Parathyroid adenoma (tissue), 2 donors: ENCODE measurements around the gene GIMAP1.
"Not testable (repeated sequence)": the region's sequence is repeated elsewhere in the genome, so short reads cannot be mapped to it uniquely, and the experiment has no call there.

Experiments
- H2AFZ ChIP-seq: fragments of 300-600 bp; sonication (generic); one replicate; pipeline ENCODE4 v1.7.0; 2017; ENCODE audit warnings: antibody characterized with exemption, mild to moderate bottlenecking
- H3K27ac ChIP-seq: fragments of 300-600 bp; sonication (generic); one replicate; pipeline ENCODE4 v1.7.0; 2017
- H3K27me3 ChIP-seq: fragments of 300-600 bp; sonication (generic); one replicate; pipeline ENCODE4 v1.7.0; 2017; ENCODE audit warnings: low read length; ENCODE audit not compliant: control insufficient read depth, insufficient read depth
- H3K36me3 ChIP-seq: fragments of 300-600 bp; sonication (generic); one replicate; pipeline ENCODE4 v1.7.0; 2017; ENCODE audit warnings: low read length; ENCODE audit not compliant: control insufficient read depth, insufficient read depth
- H3K4me1 ChIP-seq: fragments of 300-600 bp; sonication (generic); one replicate; pipeline ENCODE4 v1.7.0; 2017; ENCODE audit warnings: control low read depth
- H3K4me2 ChIP-seq: fragments of 300-600 bp; sonication (generic); one replicate; pipeline ENCODE4 v1.7.0; 2017; ENCODE audit warnings: low read length
- H3K4me3 ChIP-seq: fragments of 300-600 bp; sonication (generic); one replicate; pipeline ENCODE4 v1.7.0; 2017; ENCODE audit warnings: low read depth, low read length
- H3K79me2 ChIP-seq: fragments of 300-600 bp; sonication (generic); one replicate; pipeline ENCODE4 v1.7.0; 2017; ENCODE audit warnings: control low read depth
- H3K9ac ChIP-seq: fragments of 300-600 bp; sonication (generic); one replicate; pipeline ENCODE4 v1.7.0; 2017; ENCODE audit warnings: mild to moderate bottlenecking
- H3K9me3 ChIP-seq: fragments of 300-600 bp; sonication (generic); one replicate; pipeline ENCODE4 v1.7.0; 2017; ENCODE audit warnings: low read length; ENCODE audit not compliant: control insufficient read depth
- CTCF ChIP-seq: fragments of 300-600 bp; sonication (generic); IDR thresholded peaks from one replicate; pipeline ENCODE4 v1.7.0; 2017; ENCODE audit warnings: antibody characterized with exemption, mild to moderate bottlenecking
- donor health status: primary hyperparathyroidism.

GIMAP1 gene

GRCh38 chr7:150716368-150716767 is at the start of gene GIMAP1:
GIMAP1 (plus strand) TSS chr7:150716613; CDS start chr7:150719048, 2,435 bp downstream.
- Histone ChIP-seq H3K4me1 (no peaks in the 10 kb centered on the region), H3K9me3 (no peaks in the 10 kb centered on the region), H3K27ac (peak within 1 kb of the TSS; percentile 59), H3K36me3 (no peaks in the 10 kb centered on the region), H2AFZ (no peak within 1 kb of the TSS), H3K9ac (no peak within 1 kb of the TSS), H3K4me3 (peak within 1 kb of the TSS; percentile 42), H3K27me3 (no peaks in the 10 kb centered on the region), H3K4me2 (no peak within 1 kb of the TSS), H3K79me2 (no peaks in the 10 kb centered on the region)
- TF ChIP-seq CTCF, result no peak

GRCh38 chr7:150668472-150668911 is 47.9 kb upstream of the GIMAP1 start:
- no peak overlapping the region for H3K27ac ChIP-seq
- H3K79me2 ChIP-seq, result no peaks in the 10 kb centered on the region
- no peaks in the 10 kb centered on the region for H3K36me3 ChIP-seq
- TF ChIP-seq CTCF, result no peak
- H3K4me1 ChIP-seq, result no peaks in the 10 kb centered on the region
- H3K9me3 ChIP-seq, result no peaks in the 10 kb centered on the region
- H2AFZ ChIP-seq, result no peak overlapping the region
- no peak overlapping the region for H3K4me3 ChIP-seq
- no peak overlapping the region for H3K9ac ChIP-seq
- no peak overlapping the region for H3K4me2 ChIP-seq
- no peaks in the 10 kb centered on the region for H3K27me3 ChIP-seq

GRCh38 chr7:150668977-150669376 is 47.4 kb upstream of the GIMAP1 start:
- no peak overlapping the region for H3K4me3 ChIP-seq
- TF ChIP-seq CTCF, result no peak
- H3K9ac ChIP-seq, result no peak overlapping the region
- no peaks in the 10 kb centered on the region for H3K4me1 ChIP-seq
- H3K36me3 ChIP-seq, result no peaks in the 10 kb centered on the region
- H3K27ac ChIP-seq, result no peak overlapping the region
- H2AFZ ChIP-seq, result no peak overlapping the region
- H3K9me3 ChIP-seq, result no peaks in the 10 kb centered on the region
- H3K27me3 ChIP-seq, result no peaks in the 10 kb centered on the region
- H3K4me2 ChIP-seq, result no peak overlapping the region
- H3K79me2 ChIP-seq, result no peaks in the 10 kb centered on the region

GRCh38 chr7:150671798-150672585 is 44.4 kb upstream of the GIMAP1 start:
- not testable (repeated sequence) for H3K27me3 ChIP-seq

GRCh38 chr7:150675714-150676113 is 40.7 kb upstream of the GIMAP1 start:
- Histone ChIP-seq H3K4me1 (no peaks in the 10 kb centered on the region), H3K27ac (peak overlapping the region; percentile 4), H2AFZ (no peak overlapping the region), H3K4me3 (no peak overlapping the region), H3K36me3 (no peaks in the 10 kb centered on the region), H3K79me2 (no peaks in the 10 kb centered on the region), H3K4me2 (no peak overlapping the region), H3K27me3 (no peaks in the 10 kb centered on the region), H3K9me3 (no peaks in the 10 kb centered on the region), H3K9ac (no peak overlapping the region)
- no peak for TF ChIP-seq CTCF

More at GRCh38 chr7:150671798-150672585, 44.4 kb upstream of the GIMAP1 start:
- not testable (repeated sequence) for H3K36me3 ChIP-seq, H2AFZ ChIP-seq, H3K27ac ChIP-seq, H3K4me3 ChIP-seq, H3K4me1 ChIP-seq, H3K9ac ChIP-seq, H3K79me2 ChIP-seq, H3K4me2 ChIP-seq, H3K9me3 ChIP-seq

- H3K9ac ChIP-seq, H3K9me3 ChIP-seq, H3K4me1 ChIP-seq, H3K36me3 ChIP-seq, H2AFZ ChIP-seq, H3K4me2 ChIP-seq, H3K79me2 ChIP-seq, H3K4me3 ChIP-seq, H3K27me3 ChIP-seq: not testable (repeated sequence)
- H3K27ac ChIP-seq, result peak overlapping the region; percentile 44
These were observed 40.1 kb upstream of the GIMAP1 start for GRCh38 chr7:150676276-150676675.

- not testable (repeated sequence) for H3K27me3 ChIP-seq, H3K79me2 ChIP-seq, H3K36me3 ChIP-seq, H3K4me2 ChIP-seq, H3K9me3 ChIP-seq, H2AFZ ChIP-seq, H3K4me3 ChIP-seq, H3K4me1 ChIP-seq, H3K9ac ChIP-seq
- H3K27ac ChIP-seq, result peak overlapping the region; percentile 44
These were observed 39.6 kb upstream of the GIMAP1 start for GRCh38 chr7:150676854-150677253.

GRCh38 chr7:150678601-150679000 is 37.8 kb upstream of the GIMAP1 start:
- H3K4me3 ChIP-seq, H3K9me3 ChIP-seq, H3K9ac ChIP-seq, H3K36me3 ChIP-seq, H2AFZ ChIP-seq, H3K4me1 ChIP-seq, H3K27me3 ChIP-seq, H3K4me2 ChIP-seq, H3K79me2 ChIP-seq, H3K27ac ChIP-seq: not testable (repeated sequence)
